Upper lobe of right lung (tissue), 1 donor: ENCODE results near the gene FAM89B. TPM values are rescaled to one million over a fixed set of nuclear protein-coding genes. Genes with fewer than 3 reads are reported as not detected.

Experiments used
- ATAC-seq: fragments of 200-7000 bp; cut with Tn5 transposase; one replicate; pipeline ENCODE4 v1.9.1; 2020; ENCODE audit warnings: mild to moderate bottlenecking, moderate library complexity
- DNase-seq: peaks from one replicate; pipeline ENCODE4 v3.0.0-alpha.2; 2020
- H3K27ac ChIP-seq: fragments of 200-600 bp; one replicate; pipeline ENCODE4 v1.8.0; 2022
- H3K27me3 ChIP-seq: fragments of 200-600 bp; one replicate; pipeline ENCODE4 v1.8.0; 2022; ENCODE audit warnings: mild to moderate bottlenecking
- H3K36me3 ChIP-seq: fragments of 200-600 bp; one replicate; pipeline ENCODE4 v1.8.0; 2022
- H3K4me1 ChIP-seq: fragments of 200-600 bp; one replicate; pipeline ENCODE4 v1.8.0; 2022
- H3K4me3 ChIP-seq: fragments of 200-600 bp; one replicate; pipeline ENCODE4 v1.8.0; 2022; ENCODE audit warnings: mild to moderate bottlenecking
- H3K9me3 ChIP-seq: fragments of 200-600 bp; one replicate; pipeline ENCODE4 v1.8.0; 2022
- CTCF ChIP-seq: fragments of 200-600 bp; IDR thresholded peaks from one replicate; pipeline ENCODE4 v1.8.0; 2022; ENCODE audit warnings: antibody characterized with exemption
- intact Hi-C: fragments of 100-400 bp; cut with DNase I; formaldehyde crosslinking; loops from one replicate; pipeline ENCODE4 v1.11.0; 2022
- total RNA-seq: library from RNA; stranded (reverse); fragmentation: NEBNext Ultra II Directional; extraction: Animal tissue kit (Norgen Biotek cat#: 25700); gene quantifications from one replicate; pipeline ENCODE4 v1.2.1, GENCODE V29; 2021
- donor health status: DM: no; HTN: yes; CAD: no; lungs with severe emphysema.

The FAM89B gene
- total RNA-seq, 1 donor from 2014 or later = 44.1 TPM

DNA sequence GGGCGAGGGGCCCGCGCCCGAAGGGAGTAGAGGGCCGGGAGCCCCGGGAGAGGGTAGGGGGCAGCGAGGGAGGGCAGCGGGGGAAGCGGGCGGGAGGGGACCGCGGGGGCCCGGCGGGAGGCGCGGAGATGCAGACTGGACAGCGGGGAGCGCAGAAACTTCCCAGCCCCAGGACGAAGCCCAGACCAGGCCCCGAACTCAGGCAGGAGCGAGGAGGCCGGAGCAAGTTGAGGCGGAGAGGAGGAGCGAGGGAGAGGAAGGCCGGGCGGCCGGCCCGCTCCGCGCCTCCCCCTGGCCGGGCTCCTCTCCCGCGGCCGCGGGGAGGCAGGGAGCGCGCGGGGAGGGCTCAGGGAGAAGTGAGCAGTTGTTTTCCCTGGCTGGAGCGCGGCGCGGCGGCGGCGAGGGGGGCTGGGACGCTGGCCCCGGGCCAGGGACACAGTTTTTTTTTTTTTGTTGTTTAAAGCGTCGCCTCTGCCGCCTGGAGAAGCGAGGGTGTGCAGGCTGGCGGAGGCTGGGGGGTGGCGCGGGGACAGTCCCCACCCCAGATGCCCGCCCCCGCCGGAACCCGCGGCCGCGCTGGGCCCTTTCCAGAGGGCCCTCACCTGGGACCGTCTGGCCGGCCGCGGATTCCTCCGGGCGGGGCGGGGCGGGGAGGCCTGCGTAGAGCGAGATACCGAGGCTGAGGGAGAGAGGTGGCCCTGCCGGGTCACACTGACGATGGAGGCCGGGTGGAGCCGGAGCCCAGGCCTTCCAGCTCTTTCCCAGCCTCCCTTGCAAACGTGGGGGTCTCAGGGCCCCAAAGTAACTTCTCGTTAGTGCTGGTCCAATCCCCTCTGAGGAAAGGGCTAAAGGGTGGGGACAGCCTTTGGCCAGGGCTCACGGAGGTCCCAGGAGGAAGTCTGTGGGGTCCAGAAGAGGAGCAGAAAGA is 14.1 kb upstream of the FAM89B start, which contains the start of gene LTBP3:
Gene LTBP3 (minus strand): TSS at position 358 of the 928 bp plus-strand sequence. CDS start 400 bp downstream, outside the sequence.
- DNase-seq (peak; percentile 93), ATAC-seq (peak; percentile 84)
- peaks cover 47% of the 10 kb centered on the region for H3K4me1 ChIP-seq

DNA sequence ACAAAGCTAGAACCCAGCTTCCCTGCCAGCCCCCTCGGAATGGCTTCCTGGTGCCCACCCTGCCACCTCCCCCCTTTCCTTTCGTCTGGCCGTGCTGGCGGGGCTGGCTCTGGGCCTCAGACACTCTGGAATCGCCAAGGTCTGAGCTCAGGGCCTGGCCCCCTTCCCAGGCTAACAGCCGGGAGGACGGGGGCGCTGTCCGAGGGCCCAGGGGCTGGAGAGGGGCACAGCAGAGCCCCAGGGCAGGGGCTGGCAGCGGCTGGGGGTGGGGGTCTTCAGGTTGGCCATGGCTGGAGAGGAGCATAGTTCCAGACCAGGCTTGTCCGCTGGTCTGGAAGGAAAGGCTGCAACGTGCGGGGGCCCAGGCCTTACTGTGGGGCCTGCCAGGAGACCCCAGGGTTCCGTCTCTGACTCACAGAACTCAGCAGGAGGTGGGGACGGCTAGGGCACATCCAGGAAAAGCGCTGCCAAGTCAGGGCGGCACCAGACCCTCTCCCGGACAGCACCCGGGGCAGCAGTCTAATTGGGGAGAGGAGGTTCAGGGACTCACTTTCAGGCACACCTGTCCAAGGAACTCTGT is 13.3 kb upstream of the FAM89B start:
- Histone ChIP-seq H3K9me3 (no peaks in the 10 kb centered on the region), H3K27me3 (no peaks in the 10 kb centered on the region), H3K4me1 (peaks cover 47% of the 10 kb centered on the region), H3K4me3 (peak overlapping the region; percentile 63), H3K27ac (peak overlapping the region; percentile 95), H3K36me3 (no peaks in the 10 kb centered on the region)
- TF ChIP-seq CTCF = no peak
- DNase-seq (no peak), ATAC-seq (peak; percentile 6)
- intact Hi-C loops = no loop called here

More for the DNA sequence above, 14.1 kb upstream of the FAM89B start, which contains the start of gene LTBP3:
- no peaks in the 10 kb centered on the region for H3K9me3 ChIP-seq
- peak within 1 kb of the TSS; percentile 63 for H3K4me3 ChIP-seq
- H3K36me3 ChIP-seq = no peaks in the 10 kb centered on the region
- TF ChIP-seq CTCF = no peak
- H3K27me3 ChIP-seq = no peaks in the 10 kb centered on the region
- intact Hi-C loops = no loop called here
- peak within 1 kb of the TSS; percentile 95 for H3K27ac ChIP-seq

- DNase-seq (no peak), ATAC-seq (no peak)
- Histone ChIP-seq H3K27ac (peak overlapping the region; percentile 95), H3K27me3 (no peaks in the 10 kb centered on the region), H3K4me1 (peaks cover 47% of the 10 kb centered on the region), H3K36me3 (no peaks in the 10 kb centered on the region), H3K9me3 (no peaks in the 10 kb centered on the region), H3K4me3 (no peak overlapping the region)
- intact Hi-C loops = no loop called here
- no peak for TF ChIP-seq CTCF
Observed at GRCh38 chr11:65559535-65559934, 12.8 kb upstream of the FAM89B start.

GRCh38 chr11:65559951-65560537 is 12.3 kb upstream of the FAM89B start:
- ATAC-seq = no peak
- H3K4me1 ChIP-seq = peaks cover 46% of the 10 kb centered on the region

More at GRCh38 chr11:65559951-65560537, 12.3 kb upstream of the FAM89B start:
- TF ChIP-seq CTCF = no peak
- H3K9me3 ChIP-seq = no peaks in the 10 kb centered on the region
- intact Hi-C loops = no loop called here
- peak overlapping the region; percentile 95 for H3K27ac ChIP-seq
- H3K36me3 ChIP-seq = no peaks in the 10 kb centered on the region
- no peak for DNase-seq
- no peaks in the 10 kb centered on the region for H3K27me3 ChIP-seq
- no peak overlapping the region for H3K4me3 ChIP-seq
